ENCODE measurements around the gene MESP1.

MESP1 gene

DNA sequence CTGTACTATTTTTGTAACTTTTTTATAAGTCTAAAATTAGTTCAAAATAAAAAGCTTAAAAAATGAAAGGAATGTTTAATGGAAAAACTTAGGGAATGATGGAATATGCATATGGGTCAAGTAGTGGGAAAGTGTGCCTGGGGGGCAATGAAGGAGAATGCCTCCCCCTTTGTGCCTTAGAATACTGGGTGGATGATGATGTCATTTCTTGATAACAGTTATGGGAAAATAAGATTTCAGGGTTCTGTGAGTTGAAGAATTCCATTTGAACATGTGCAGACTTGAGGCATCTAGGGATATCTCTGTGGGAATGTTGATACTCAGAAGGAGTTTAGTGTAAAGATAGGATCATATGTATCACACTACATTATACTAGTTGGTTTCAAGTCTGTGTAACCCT lies 46.6 kb downstream of the MESP1 start:
- FAIRE-seq = no peak

Data from TTC549 (cell line).